CD4-positive, alpha-beta T cell treated with Interleukin-12 subunit alpha and Interleukin-12 subunit beta, for 1 hour (primary cell): ENCODE measurements around the gene OPCML.

Experiments used
- DNase-seq: peaks from one replicate; pipeline ENCODE4 v3.0.0-alpha.2; 2020

Gene OPCML

GRCh38 chr11:133271871-133272776, 260.2 kb downstream of the OPCML start:
- DNase-seq: no peak

DNA sequence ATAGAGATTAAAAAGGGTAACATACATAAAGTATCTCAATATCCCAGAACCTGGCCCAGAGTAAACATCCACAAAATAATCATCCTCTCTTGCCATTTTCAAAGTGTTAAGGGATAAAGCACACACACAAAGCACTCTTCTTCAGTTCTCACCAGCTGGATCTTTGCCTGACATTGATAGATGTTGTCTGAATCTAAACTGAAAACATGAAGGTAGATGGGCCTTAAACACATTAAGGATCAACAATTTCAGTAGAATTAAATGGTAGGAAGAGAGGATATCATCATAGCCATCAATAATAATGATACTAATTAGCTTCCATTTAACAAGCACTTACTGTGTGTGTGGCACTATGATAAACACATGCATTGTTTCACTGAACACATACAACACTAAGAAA, 261.1 kb downstream of the OPCML start:
- no peak for DNase-seq

- no peak for DNase-seq
These were observed 263.0 kb downstream of the OPCML start for GRCh38 chr11:133269267-133269666.

DNA sequence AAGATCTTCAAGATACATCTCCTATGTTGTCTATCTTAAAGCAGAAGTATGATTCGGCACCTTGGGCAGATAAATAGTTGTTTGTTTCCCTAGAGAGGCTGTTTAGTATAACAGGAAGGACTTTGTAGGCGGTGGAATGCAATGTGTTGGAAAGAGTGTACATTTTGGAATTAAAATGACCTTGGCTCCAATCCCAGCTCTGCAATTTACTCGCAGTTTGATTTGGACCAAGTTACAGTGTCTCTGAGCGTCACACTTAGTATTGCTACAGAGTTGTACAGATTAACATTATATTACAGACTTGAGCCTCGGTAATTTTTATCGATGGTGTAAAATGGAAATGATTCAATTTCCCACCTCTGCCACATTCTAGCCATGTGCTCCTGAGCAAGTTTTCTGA, 265.3 kb downstream of the OPCML start:
- no peak for DNase-seq

- no peak for DNase-seq
These were observed 266.7 kb downstream of the OPCML start for GRCh38 chr11:133265530-133266035.

- no peak for DNase-seq
These were observed 269.0 kb downstream of the OPCML start for GRCh38 chr11:133263332-133263731.

DNA sequence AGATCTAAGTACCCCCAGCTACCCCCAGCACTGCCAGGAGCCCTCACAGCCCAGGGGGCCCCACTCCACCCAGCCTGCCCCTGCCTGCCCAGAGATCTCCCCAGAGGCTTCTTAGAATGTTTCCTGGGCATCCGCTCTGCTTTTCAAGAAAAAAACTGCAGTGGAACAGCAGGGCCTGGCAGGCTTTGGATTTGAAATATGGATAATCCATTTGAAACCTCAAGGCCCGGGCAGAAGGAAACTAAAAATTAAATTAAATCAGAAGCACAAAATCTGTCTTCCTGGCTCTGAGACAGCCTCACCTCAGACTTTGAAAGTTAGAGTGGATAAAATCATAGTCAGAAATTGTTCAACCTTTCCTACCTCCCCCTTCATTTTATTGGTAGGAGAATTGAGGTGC, 273.6 kb downstream of the OPCML start:
- DNase-seq: no peak

DNA sequence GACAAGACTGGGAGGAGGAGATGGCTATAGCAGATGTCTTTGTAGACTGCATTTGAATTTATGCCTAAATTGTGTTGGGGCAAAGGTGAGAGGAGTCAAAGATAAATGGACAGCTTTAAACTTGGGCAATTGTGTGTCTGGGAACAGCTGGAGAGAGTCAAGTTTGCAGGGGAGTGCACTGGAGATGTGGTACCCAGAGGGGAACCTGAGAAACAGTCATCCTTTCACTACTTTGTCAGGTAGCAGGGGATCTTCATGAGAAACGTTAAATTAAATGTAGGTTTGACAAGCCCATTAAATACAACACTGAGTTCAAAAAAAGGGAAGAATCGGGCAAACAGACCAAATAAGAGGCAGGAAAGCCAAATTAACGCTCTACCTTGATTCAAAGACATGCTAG, 277.7 kb downstream of the OPCML start:
- no peak for DNase-seq

DNA sequence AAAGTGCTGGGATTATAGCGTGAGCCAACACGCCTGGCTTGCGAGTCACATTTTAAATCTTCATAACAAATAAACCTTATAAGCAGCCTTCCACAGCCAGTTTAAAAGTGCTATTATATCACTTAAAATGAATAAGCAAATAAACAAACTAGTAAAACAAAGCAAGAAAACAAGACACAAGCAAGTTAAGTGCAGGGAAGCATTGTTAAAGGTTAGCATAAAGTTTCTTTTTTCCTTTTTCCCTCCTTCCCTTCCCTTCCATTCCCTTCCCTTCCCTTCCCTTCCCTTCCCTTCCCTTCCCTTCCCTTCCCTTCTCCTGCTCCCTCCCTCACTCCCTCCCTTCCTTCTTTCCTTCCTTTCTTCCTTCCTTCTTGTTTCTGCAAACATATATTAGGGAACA, 278.7 kb downstream of the OPCML start:
- DNase-seq: no peak

DNA sequence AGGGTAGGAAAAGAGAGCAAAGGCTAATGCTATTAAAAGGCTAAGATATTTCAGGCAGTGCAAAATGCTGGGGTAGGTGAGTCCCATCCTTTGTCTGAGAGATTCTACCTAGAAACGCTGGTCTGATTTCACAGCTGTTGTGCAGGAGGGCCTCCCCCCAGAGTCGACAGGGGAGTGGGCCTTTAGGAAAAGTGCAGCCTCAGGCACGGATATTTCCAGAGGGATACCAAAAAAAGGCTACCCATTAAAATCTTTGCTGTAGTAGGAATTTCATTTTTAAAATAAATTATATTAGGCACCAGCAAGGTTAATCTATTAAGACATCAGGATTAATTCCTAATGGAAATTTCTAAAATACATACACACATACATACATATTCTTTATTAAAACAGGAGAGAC, 280.5 kb downstream of the OPCML start:
- no peak for DNase-seq

GRCh38 chr11:133249530-133249929, 282.8 kb downstream of the OPCML start:
- no peak for DNase-seq

- DNase-seq: no peak
These were observed 283.2 kb downstream of the OPCML start for GRCh38 chr11:133249065-133249464.

DNA sequence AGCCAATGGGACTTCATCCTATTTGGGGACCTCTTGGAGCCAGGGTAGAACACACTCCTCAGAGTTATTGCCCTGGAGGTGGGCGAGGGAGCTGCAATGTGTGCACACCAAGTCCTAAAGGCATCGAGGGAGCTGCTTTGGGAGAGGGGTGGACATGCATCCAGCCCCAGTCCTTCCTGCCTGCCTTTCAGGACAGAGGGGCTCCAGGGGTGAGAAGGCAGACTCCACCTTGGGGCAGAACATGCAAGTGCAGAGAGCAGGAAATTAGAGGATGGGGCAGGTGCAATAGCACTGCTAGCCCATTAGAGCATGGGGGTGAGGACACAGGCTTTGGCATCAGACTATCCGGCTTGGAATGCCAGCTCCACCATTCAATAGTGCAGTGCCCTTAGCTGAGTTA, 288.5 kb downstream of the OPCML start:
- no peak for DNase-seq

GRCh38 chr11:133240908-133241655, 291.2 kb downstream of the OPCML start:
- DNase-seq: no peak

GRCh38 chr11:133239575-133239974, 292.7 kb downstream of the OPCML start:
- no peak for DNase-seq

DNA sequence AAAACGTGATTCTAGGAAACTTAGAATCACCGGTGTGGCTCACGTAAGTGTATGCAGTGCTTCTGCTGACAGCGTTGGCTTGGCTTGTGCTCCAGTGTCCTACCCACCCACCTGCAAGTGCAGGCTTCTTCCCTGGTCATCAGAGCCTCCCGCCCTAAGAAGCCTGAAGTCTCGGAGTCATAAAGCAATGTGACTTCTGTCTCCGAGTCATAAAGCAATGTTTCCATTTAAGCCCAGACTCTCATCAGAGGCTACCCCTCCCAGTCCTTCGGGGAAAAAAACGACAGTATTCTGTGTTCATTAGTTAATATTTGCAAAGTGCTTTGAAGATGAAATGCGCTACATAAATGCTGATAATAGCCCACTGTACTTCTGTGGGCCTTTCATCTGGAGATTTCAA, 293.8 kb downstream of the OPCML start:
- DNase-seq: no peak

DNA sequence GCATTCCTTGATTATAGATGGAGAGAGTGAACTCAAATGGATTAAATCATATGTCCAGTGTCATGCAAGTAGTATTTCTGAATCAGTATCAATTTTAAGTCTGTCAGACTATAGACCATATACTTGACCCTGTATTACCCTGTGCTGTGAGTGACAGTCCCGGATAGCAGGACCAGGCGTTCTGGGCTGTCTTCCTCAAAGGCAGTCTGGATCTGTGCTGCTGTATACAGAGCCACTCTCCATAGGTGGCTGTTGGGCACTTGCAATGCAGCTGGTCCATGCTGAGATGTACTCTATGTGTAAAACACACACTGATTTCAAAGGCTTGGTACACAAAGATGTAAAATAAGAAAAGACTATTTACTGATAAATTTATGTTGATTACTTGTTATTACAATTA, 294.3 kb downstream of the OPCML start:
- DNase-seq: no peak

- no peak for DNase-seq
These were observed 296.9 kb downstream of the OPCML start for GRCh38 chr11:133235381-133235780.

DNA sequence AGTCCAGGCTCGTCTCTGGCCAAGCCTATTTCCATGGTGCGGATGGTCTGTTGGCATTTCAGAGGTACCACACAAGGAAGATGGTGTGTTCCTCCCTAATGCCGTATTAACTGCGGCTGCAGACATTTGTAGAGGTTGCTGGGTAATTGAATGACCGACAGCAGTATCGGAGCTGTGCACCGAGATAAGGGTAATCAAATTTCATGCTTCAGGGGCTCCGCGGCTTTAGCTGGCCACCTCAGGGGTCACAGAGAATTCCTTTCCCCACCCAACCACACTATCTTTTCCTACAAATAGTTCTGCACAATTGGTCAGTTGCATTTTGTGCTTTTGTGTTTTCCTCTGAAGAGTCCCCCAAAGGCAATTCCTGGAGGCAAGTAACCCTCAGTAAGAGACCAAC, 297.4 kb downstream of the OPCML start:
- DNase-seq: no peak

DNA sequence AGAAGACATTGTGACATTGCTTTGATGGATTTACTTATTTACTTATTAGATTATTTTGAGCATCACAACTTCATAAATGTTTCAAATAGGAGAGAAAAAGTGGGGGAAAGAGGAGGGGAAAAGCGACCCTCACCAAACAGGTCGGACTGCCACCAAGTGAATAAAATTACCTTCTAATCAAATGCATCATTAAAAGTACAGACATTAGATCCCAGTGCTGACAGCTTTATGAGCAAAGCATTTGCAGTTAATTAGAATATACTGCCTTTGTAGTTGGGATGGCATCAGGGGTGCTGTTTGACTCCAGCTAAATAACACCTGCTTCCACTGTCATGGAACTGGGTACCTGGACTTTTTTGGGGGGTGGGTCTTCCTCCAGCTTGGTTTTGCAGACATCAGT, 299.6 kb downstream of the OPCML start:
- DNase-seq: no peak

DNA sequence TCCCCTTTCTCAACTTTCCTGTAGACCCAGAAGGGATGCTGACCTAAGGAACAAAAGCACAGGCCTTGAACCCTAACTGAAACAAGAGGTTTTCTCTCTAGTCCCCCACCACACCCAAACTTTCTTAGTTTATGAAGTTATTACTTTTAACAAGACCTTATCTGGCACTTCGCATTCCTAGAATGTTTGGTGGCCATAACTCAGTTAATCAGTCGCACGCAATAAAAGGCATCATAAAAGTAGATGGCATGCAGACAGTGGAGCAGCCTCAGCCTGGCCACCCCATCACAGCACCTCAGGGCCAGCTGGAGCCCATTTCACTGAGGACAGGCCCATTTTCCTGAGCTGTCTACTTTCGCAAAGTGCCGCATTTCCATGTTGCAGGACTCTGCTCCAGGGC, 301.9 kb downstream of the OPCML start:
- no peak for DNase-seq

DNA sequence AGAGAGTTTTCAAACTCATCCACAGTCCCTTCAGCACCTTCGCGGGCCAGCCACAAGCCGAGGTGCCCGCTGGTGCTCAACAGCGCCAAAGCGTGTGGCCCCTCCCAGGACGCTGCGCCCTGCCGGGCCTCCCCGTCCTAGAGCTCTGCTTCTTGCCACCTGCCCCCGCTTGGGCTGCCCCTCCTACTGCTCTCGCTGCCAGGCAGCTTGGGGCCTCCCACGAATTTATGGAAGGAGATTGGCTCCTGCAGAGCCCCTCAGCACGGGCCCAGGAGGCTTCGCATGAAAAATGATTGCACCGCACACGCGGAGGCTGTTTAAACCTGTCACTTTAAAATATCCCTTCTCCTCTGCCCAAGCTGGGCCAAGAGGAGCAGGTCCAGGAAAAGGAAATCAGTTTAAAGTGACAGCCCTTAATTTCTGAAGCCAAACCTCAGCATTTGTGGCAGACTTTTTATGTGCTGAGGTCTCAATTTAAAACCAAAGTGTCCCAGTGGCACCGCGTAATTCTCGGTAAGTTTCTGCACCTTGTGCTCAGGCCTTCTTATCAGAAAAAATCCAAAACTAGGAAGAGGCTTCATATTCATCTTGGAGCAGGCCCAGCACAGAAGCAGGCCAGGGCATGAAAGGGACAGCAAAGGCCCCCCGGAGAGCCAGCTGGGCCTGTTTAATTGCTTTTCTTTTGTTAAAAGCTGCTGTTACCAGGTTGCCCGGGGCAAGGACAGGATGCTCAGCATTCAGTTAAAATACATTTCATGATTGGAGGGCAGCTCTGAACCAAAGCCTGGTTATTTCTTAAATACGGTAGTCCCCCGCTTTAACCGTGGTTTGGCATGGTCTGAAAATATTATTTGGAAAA, 303.6 kb downstream of the OPCML start:
- DNase-seq: no peak

DNA sequence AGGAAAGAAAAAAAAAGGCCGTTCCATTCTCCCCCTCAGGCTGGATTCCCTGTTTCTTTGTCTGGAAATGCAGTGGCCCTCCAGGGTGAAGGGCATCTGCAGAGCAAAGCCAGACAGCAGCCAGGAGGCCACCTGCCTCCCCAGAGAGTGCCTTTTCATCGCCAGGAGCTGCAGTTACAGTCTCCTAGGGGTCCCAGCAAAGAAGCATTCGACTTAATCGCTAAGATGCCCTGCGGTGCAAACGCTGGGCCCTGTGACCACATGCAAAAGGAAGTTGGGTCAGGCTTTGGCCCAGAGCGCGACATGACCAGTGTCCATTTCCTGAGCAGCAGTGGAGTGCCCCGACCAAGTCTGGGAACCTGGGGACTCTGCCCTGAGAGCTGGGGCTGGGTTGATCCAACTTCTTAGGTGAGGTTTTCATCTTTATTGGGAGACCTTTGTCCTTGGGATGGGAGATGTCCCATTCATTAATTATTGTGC, 304.6 kb downstream of the OPCML start:
- no peak for DNase-seq
